Lower leg skin (tissue), 4 donors: ENCODE data around the gene AGPAT2. TPM values are rescaled to one million over a fixed set of nuclear protein-coding genes. Genes with fewer than 3 reads are reported as not detected.

ENCODE experiments used
- DNase-seq, 2 donors: peaks; one replicate each; pipeline ENCODE4 v3.0.0-alpha.2; 2019; ENCODE audit warnings: low spot score in 2 of 2
- H3K4me3 ChIP-seq: fragments of 200-600 bp; sonication (generic); 2 replicates; pipeline ENCODE4 v1.5.1; 2017; ENCODE audit warnings: mild to moderate bottlenecking, low read depth; ENCODE audit not compliant: poor library complexity, severe bottlenecking
- CTCF ChIP-seq, 3 donors: fragments of 450-650 bp; IDR thresholded peaks; one replicate each; pipeline ENCODE4 v1.5.1; 2016; ENCODE audit warnings: antibody characterized with exemption in 3 of 3, mild to moderate bottlenecking in 3 of 3, moderate library complexity in 2 of 3
- POLR2A ChIP-seq, 2 donors: fragments of 450-650 bp; IDR thresholded peaks; one replicate each; pipeline ENCODE4 v1.6.1; 2016 to 2017; ENCODE audit warnings: antibody characterized with exemption in 2 of 2, mild to moderate bottlenecking in 1 of 2, moderate library complexity in 1 of 2
- WGBS, 2 donors: methylation state at CpG; one replicate each; pipeline ENCODE4 v1.1.5; 2018; 5-methylcytosine and 5-hydroxymethylcytosine counted together
- intact Hi-C: fragments of 100-400 bp; cut with DNase I; formaldehyde crosslinking; loops from one replicate; pipeline ENCODE4 v1.15.0; 2023; ENCODE audit warnings: low total_unique reads
- total RNA-seq, 4 donors: library from RNA; depleted of rRNA; stranded (reverse); fragments of >200 nt; gene quantifications; one replicate each; pipeline ENCODE4 v1.1.0, GENCODE V29; 2016

Gene AGPAT2
- 10 to 100 TPM; 52.4 to 77.7 (median 63.5) TPM for total RNA-seq

- H3K4me3 ChIP-seq, result peak within 1 kb of the TSS; percentile 56
- DNase-seq, result peak; percentile 51 to 93
- no peak for TF ChIP-seq CTCF (IDR thresholded peaks at IDR 0.05)
- TF ChIP-seq POLR2A (IDR thresholded peaks at IDR 0.05), result no peak
- intact Hi-C loops, result no loop called here
- WGBS, 2 donors, result 0% methylated on average over 32 to 44 of the region's 106 CpGs
Measured at GRCh38 chr9:136686794-136687711, at the start of gene AGPAT2. Gene AGPAT2 (minus strand): TSS chr9:136687457. CDS start chr9:136687357, 100 bp downstream.

GRCh38 chr9:136735812-136736480, 48.7 kb upstream of the AGPAT2 start:
- no peak for DNase-seq
- 87 to 89% methylated on average over 21 of the region's 21 CpGs for WGBS, 2 donors
- no peak overlapping the region for H3K4me3 ChIP-seq
- intact Hi-C loops, result no loop called here
- TF ChIP-seq POLR2A (IDR thresholded peaks at IDR 0.05), result no peak
- no peak for TF ChIP-seq CTCF (IDR thresholded peaks at IDR 0.05)

DNA sequence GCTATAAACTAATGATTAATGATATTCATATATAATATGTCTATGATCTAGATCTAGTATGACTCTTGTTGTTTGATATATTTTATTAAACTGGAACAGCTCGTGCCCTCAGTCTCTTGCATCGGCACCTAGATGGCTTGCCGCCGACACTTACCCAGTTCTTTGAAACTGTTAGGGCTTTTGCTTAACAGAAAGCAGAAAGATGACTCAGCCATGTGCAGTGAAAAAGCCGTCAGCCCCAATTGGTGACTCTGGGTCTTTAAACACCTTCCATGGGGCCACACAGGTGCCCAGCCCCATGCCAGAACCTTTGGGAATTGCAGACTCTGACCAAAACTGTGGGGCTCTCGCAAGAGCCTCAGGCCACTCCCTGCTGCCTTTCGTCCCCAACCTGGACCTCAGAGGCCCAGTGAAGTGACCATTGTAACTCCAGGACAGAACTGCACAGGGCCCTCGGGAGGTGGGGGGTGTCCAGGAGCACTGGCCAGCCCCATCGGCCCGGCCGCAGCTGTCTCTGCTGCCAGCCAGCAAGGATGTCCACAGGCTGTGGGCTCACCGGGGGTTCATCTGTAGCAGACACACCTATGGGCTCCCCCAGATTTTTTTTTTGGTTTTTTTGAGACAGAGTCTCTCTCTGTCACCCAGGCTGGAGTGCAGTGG, 47.7 kb upstream of the AGPAT2 start:
- intact Hi-C loops, result no loop called here
- TF ChIP-seq POLR2A (IDR thresholded peaks at IDR 0.05), result no peak
- TF ChIP-seq CTCF (IDR thresholded peaks at IDR 0.05), result no peak
- H3K4me3 ChIP-seq, result no peak overlapping the region
- no peak for DNase-seq
- 82 to 84% methylated on average over 11 to 12 of the region's 12 CpGs for WGBS, 2 donors

GRCh38 chr9:136733611-136734010, 46.4 kb upstream of the AGPAT2 start:
- WGBS, 2 donors, result 84 to 88% methylated on average over 12 of the region's 12 CpGs
- no peak overlapping the region for H3K4me3 ChIP-seq
- intact Hi-C loops, result no loop called here
- TF ChIP-seq CTCF (IDR thresholded peaks at IDR 0.05) (no peak), POLR2A (IDR thresholded peaks at IDR 0.05) (no peak)
- DNase-seq, result no peak

DNA sequence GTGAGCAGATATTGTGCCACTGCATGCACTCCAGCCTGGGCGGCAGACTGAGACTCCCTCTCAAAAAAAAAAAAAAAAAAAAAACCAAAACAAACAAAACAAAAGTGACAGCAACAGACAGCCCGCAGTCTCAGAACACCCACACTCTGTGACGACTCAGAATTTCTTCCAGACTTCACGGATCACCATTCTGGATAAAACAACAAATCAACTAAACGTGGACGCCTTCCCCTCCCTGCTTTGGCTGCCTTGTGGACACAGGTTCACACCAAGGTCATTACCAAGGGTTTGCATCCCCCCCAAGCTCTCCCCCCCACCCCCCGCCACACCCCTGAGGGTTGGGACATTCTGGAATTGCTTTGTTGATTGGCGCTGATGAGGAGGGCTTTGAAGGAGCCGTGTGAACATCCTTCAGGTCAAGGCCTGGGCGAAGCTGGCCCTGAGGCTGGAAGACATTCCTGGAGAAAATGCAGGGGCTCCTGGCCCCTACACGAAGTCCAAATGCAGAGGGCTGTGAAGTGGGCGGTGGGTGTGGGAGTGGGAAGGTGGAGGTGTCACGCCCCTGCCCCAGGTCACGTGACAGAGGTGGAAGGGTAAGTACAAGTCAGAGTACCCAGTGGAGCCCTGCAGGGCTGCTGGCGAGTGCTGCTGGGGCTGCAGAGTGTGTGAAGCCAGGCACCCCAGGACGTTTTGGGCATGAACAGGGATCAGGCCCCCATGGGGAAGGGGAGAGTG, 45.4 kb upstream of the AGPAT2 start:
- no peak for DNase-seq
- intact Hi-C loops, result no loop called here
- TF ChIP-seq CTCF (IDR thresholded peaks at IDR 0.05) (no peak), POLR2A (IDR thresholded peaks at IDR 0.05) (no peak)
- H3K4me3 ChIP-seq, result no peak overlapping the region
- 69 to 72% methylated on average over 16 of the region's 16 CpGs for WGBS, 2 donors
